Effector memory CD8-positive, alpha-beta T cell (primary cell): ENCODE results near the gene PCDHGA1.

Source experiments
- ATAC-seq: fragments of 150-1000 bp; cut with Tn5 transposase; replicated peaks from 2 replicates; pipeline ENCODE4 v1.10.0; 2021; ENCODE audit warnings: mild to moderate bottlenecking, moderate library complexity
- DNase-seq, 3 experiments: peaks; one replicate each; pipeline ENCODE4 v3.0.0; 2021
- H3K27ac Mint-ChIP-seq, 2 donors: one replicate each; pipeline ENCODE4 v1.8.0; 2022; ENCODE audit warnings: mild to moderate bottlenecking in 2 of 2, mixed read lengths in 2 of 2, moderate library complexity in 2 of 2
- H3K27me3 Mint-ChIP-seq, 2 donors: one replicate each; pipeline ENCODE4 v1.8.0; 2022; ENCODE audit warnings: mixed read lengths in 2 of 2
- H3K36me3 Mint-ChIP-seq: one replicate; pipeline ENCODE4 v1.8.0; 2022; ENCODE audit warnings: mild to moderate bottlenecking, moderate library complexity, mixed read lengths; ENCODE audit not compliant: insufficient read depth
- H3K4me1 Mint-ChIP-seq, 2 donors: one replicate each; pipeline ENCODE4 v1.8.0; 2022; ENCODE audit warnings: low read depth in 2 of 2, mixed read lengths in 2 of 2
- H3K4me3 Mint-ChIP-seq, 2 donors: one replicate each; pipeline ENCODE4 v1.8.0; 2022; ENCODE audit warnings: mild to moderate bottlenecking in 2 of 2, mixed read lengths in 2 of 2, moderate library complexity in 2 of 2
- H3K9me3 Mint-ChIP-seq, 2 donors: one replicate each; pipeline ENCODE4 v1.8.0; 2022; ENCODE audit warnings: mixed read lengths in 2 of 2

PCDHGA1 gene

GRCh38 chr5:141484310-141484640 lies 154.0 kb downstream of the PCDHGA1 start:
- H3K9me3 Mint-ChIP-seq = no peaks in the 10 kb centered on the region
- peaks cover 82 to 98% of the 10 kb centered on the region in 2 donors for H3K27me3 Mint-ChIP-seq
- peak overlapping the region; percentile 34 to 64 for H3K4me3 Mint-ChIP-seq
- peaks cover 8% of the 10 kb centered on the region in 2 donors for H3K4me1 Mint-ChIP-seq
- ATAC-seq (no peak), DNase-seq (no peak)
- H3K36me3 Mint-ChIP-seq = no peaks in the 10 kb centered on the region
- no peak overlapping the region for H3K27ac Mint-ChIP-seq

GRCh38 chr5:141484641-141485311 lies 154.5 kb downstream of the PCDHGA1 start, which contains the start of gene PCDHGC4:
Gene PCDHGC4, plus strand, starts transcription at chr5:141485030. Its CDS starts 144 bp downstream, at chr5:141485174.
- Mint-ChIP-seq H3K4me3 (peak within 1 kb of the TSS; percentile 34 to 64), H3K4me1 (peaks cover 8% of the 10 kb centered on the region in 2 donors), H3K36me3 (no peaks in the 10 kb centered on the region), H3K9me3 (no peaks in the 10 kb centered on the region), H3K27me3 (peaks cover 82 to 98% of the 10 kb centered on the region in 2 donors), H3K27ac (no peak within 1 kb of the TSS)
- DNase-seq = no peak
- no peak for ATAC-seq

GRCh38 chr5:141485321-141486055 lies 155.2 kb downstream of the PCDHGA1 start:
- ATAC-seq = no peak
- no peak for DNase-seq
- peak overlapping the region in 1 of 2 donors; percentile 64 for H3K4me3 Mint-ChIP-seq

GRCh38 chr5:141486091-141486490 lies 155.8 kb downstream of the PCDHGA1 start:
- no peak for ATAC-seq
- no peaks in the 10 kb centered on the region for H3K9me3 Mint-ChIP-seq
- no peak overlapping the region for H3K4me3 Mint-ChIP-seq
- peaks cover 8% of the 10 kb centered on the region in 2 donors for H3K4me1 Mint-ChIP-seq
- no peaks in the 10 kb centered on the region for H3K36me3 Mint-ChIP-seq
- H3K27ac Mint-ChIP-seq = no peak overlapping the region
- H3K27me3 Mint-ChIP-seq = peaks cover 83 to 98% of the 10 kb centered on the region in 2 donors
- no peak for DNase-seq

More at GRCh38 chr5:141485321-141486055, 155.2 kb downstream of the PCDHGA1 start:
- H3K27me3 Mint-ChIP-seq = peaks cover 83 to 98% of the 10 kb centered on the region in 2 donors
- H3K9me3 Mint-ChIP-seq = no peaks in the 10 kb centered on the region
- H3K4me1 Mint-ChIP-seq = peaks cover 8% of the 10 kb centered on the region in 2 donors
- no peaks in the 10 kb centered on the region for H3K36me3 Mint-ChIP-seq
- no peak overlapping the region for H3K27ac Mint-ChIP-seq

- Mint-ChIP-seq H3K27me3 (peaks cover 82 to 96% of the 10 kb centered on the region in 2 donors), H3K4me1 (peaks cover 8 to 11% of the 10 kb centered on the region in 2 donors), H3K27ac (no peak overlapping the region), H3K4me3 (no peak overlapping the region), H3K9me3 (no peaks in the 10 kb centered on the region), H3K36me3 (no peaks in the 10 kb centered on the region)
- no peak for DNase-seq
- no peak for ATAC-seq
Measured at GRCh38 chr5:141487131-141487530, 156.8 kb downstream of the PCDHGA1 start.

GRCh38 chr5:141488591-141489561 lies 158.6 kb downstream of the PCDHGA1 start, which contains the start of gene PCDHGC5:
Gene PCDHGC5, plus strand, starts transcription at chr5:141489081. Its CDS starts 160 bp downstream, at chr5:141489241.
- no peaks in the 10 kb centered on the region for H3K36me3 Mint-ChIP-seq
- ATAC-seq (no peak), DNase-seq (no peak)
- H3K27ac Mint-ChIP-seq = no peak within 1 kb of the TSS
- H3K27me3 Mint-ChIP-seq = peaks cover 72 to 96% of the 10 kb centered on the region in 2 donors
- no peak within 1 kb of the TSS for H3K4me3 Mint-ChIP-seq
- H3K4me1 Mint-ChIP-seq = peaks cover 8 to 12% of the 10 kb centered on the region in 2 donors
- no peaks in the 10 kb centered on the region for H3K9me3 Mint-ChIP-seq

- H3K4me3 Mint-ChIP-seq = no peak overlapping the region
- H3K27ac Mint-ChIP-seq = no peak overlapping the region
- no peak for ATAC-seq
- H3K27me3 Mint-ChIP-seq = peaks cover 63 to 96% of the 10 kb centered on the region in 2 donors
- H3K36me3 Mint-ChIP-seq = no peaks in the 10 kb centered on the region
- peaks cover under 1 to 12% of the 10 kb centered on the region in 2 donors for H3K4me1 Mint-ChIP-seq
- no peaks in the 10 kb centered on the region for H3K9me3 Mint-ChIP-seq
- no peak for DNase-seq
Measured at GRCh38 chr5:141489841-141490240, 159.5 kb downstream of the PCDHGA1 start.

GRCh38 chr5:141490271-141490670 lies 160.0 kb downstream of the PCDHGA1 start:
- no peaks in the 10 kb centered on the region for H3K36me3 Mint-ChIP-seq
- H3K27ac Mint-ChIP-seq = no peak overlapping the region
- peaks cover under 1 to 7% of the 10 kb centered on the region in 2 donors for H3K4me1 Mint-ChIP-seq
- H3K4me3 Mint-ChIP-seq = no peak overlapping the region
- no peaks in the 10 kb centered on the region for H3K9me3 Mint-ChIP-seq
- no peak for ATAC-seq
- H3K27me3 Mint-ChIP-seq = peaks cover 61 to 96% of the 10 kb centered on the region in 2 donors
- DNase-seq = no peak

GRCh38 chr5:141490771-141491170 lies 160.5 kb downstream of the PCDHGA1 start:
- H3K9me3 Mint-ChIP-seq = no peaks in the 10 kb centered on the region
- no peak for ATAC-seq
- DNase-seq = no peak
- no peak overlapping the region for H3K27ac Mint-ChIP-seq
- no peak overlapping the region for H3K4me3 Mint-ChIP-seq
- peaks cover 64 to 96% of the 10 kb centered on the region in 2 donors for H3K27me3 Mint-ChIP-seq
- no peaks in the 10 kb centered on the region for H3K36me3 Mint-ChIP-seq
- H3K4me1 Mint-ChIP-seq = peaks cover 5 to 12% of the 10 kb centered on the region in 2 donors

- H3K27me3 Mint-ChIP-seq = peaks cover 62 to 96% of the 10 kb centered on the region in 2 donors
- DNase-seq = no peak
- no peak for ATAC-seq
- H3K36me3 Mint-ChIP-seq = no peaks in the 10 kb centered on the region
- H3K4me3 Mint-ChIP-seq = peak overlapping the region in 1 of 2 donors; percentile 71
- no peaks in the 10 kb centered on the region for H3K9me3 Mint-ChIP-seq
- peaks cover 6 to 12% of the 10 kb centered on the region in 2 donors for H3K4me1 Mint-ChIP-seq
- no peak overlapping the region for H3K27ac Mint-ChIP-seq
Measured at GRCh38 chr5:141491323-141492167, 161.2 kb downstream of the PCDHGA1 start.

- Mint-ChIP-seq H3K36me3 (no peaks in the 10 kb centered on the region), H3K27ac (no peak overlapping the region), H3K27me3 (peaks cover 54 to 95% of the 10 kb centered on the region in 2 donors), H3K4me3 (peak overlapping the region in 1 of 2 donors; percentile 71), H3K9me3 (no peaks in the 10 kb centered on the region), H3K4me1 (peaks cover 6 to 12% of the 10 kb centered on the region in 2 donors)
- DNase-seq (no peak), ATAC-seq (peak; percentile 53)
Measured at GRCh38 chr5:141492168-141492885, 162.0 kb downstream of the PCDHGA1 start.
